HepG2 (cell line): ENCODE results near the gene TMEM253. TPM values are rescaled to one million over a fixed set of nuclear protein-coding genes. Genes with fewer than 3 reads are reported as not detected.

Experiments
- ARNTL ChIP-seq: sonication (generic); formaldehyde crosslinking; IDR thresholded peaks from 2 replicates; pipeline ENCODE4 v1.4.0; 2020; ENCODE audit warnings: mild to moderate bottlenecking, missing genetic modification reagents
- ATF2 ChIP-seq: sonication (generic); formaldehyde crosslinking; IDR thresholded peaks from 2 replicates; pipeline ENCODE4 v1.4.0; 2020; ENCODE audit warnings: missing genetic modification reagents
- BRD4 ChIP-seq: sonication (generic); formaldehyde crosslinking; IDR thresholded peaks from 2 replicates; pipeline ENCODE4 v1.4.0; 2020; ENCODE audit warnings: missing genetic modification reagents
- CREB3 ChIP-seq: sonication (generic); formaldehyde crosslinking; IDR thresholded peaks from 2 replicates; pipeline ENCODE4 v1.5.0; 2020; ENCODE audit warnings: missing genetic modification reagents
- ELF1 ChIP-seq: sonication (generic); formaldehyde crosslinking; IDR thresholded peaks from 2 replicates; pipeline ENCODE4 v1.4.0; 2020; ENCODE audit warnings: missing genetic modification reagents
- ESRRA ChIP-seq: sonication (generic); formaldehyde crosslinking; IDR thresholded peaks from 2 replicates; pipeline ENCODE4 v1.5.1; 2020; ENCODE audit warnings: mild to moderate bottlenecking, low read depth, missing genetic modification reagents
- HDAC6 ChIP-seq: fragments of 200-600 bp; sonication (generic); IDR thresholded peaks from 2 replicates; pipeline ENCODE4 v1.7.0; 2017; ENCODE audit warnings: mild to moderate bottlenecking, antibody characterized with exemption, low read length, low read depth
- HMGXB4 ChIP-seq, 2 experiments: sonication (generic) in 1 of 2; formaldehyde crosslinking in 1 of 2; IDR thresholded peaks; 2 replicates each; pipeline versions ENCODE4 v1.4.0 to v1.6.1; 2018 to 2020; ENCODE audit warnings: missing genetic modification reagents in 2 of 2, borderline replicate concordance in 1 of 2, low read depth in 1 of 2, mild to moderate bottlenecking in 1 of 2, missing biosample characterization in 1 of 2
- KDM2A ChIP-seq: sonication (generic); formaldehyde crosslinking; IDR thresholded peaks from 2 replicates; pipeline ENCODE4 v1.4.0; 2020; ENCODE audit warnings: low read depth, missing genetic modification reagents, borderline replicate concordance
- LCORL ChIP-seq, 2 experiments: fragments of 450-650 bp in 1 of 2; sonication (generic) in 1 of 2; formaldehyde crosslinking in 1 of 2; IDR thresholded peaks; 2 replicates each; pipeline versions ENCODE4 v1.5.0 to v1.6.1; 2017 to 2020; ENCODE audit warnings: antibody characterized with exemption in 1 of 2, missing genetic modification reagents in 1 of 2
- MNT ChIP-seq: fragments of 450-650 bp; IDR thresholded peaks from 2 replicates; pipeline ENCODE4 v1.6.1; 2016
- NCOR1 ChIP-seq: fragments of 200-600 bp; sonication (generic); IDR thresholded peaks from 2 replicates; pipeline ENCODE4 v1.7.0; 2017; ENCODE audit warnings: antibody characterized with exemption, low read length, borderline replicate concordance
- NFYC ChIP-seq: IDR thresholded peaks from 2 replicates; pipeline ENCODE4 v1.6.1; 2016; ENCODE audit warnings: missing genetic modification reagents, missing compliant biosample characterization
- POLR2G ChIP-seq: fragments of 200-400 bp; formaldehyde crosslinking; IDR thresholded peaks from 2 replicates; pipeline ENCODE4 v1.6.1; 2018; ENCODE audit warnings: mild to moderate bottlenecking, low read depth, low read length, moderate library complexity
- SSRP1 ChIP-seq: IDR thresholded peaks from 2 replicates; pipeline ENCODE4 v1.6.1; 2016; ENCODE audit warnings: control low read depth
- TCF7L2 ChIP-seq: IDR thresholded peaks from 2 replicates; pipeline ENCODE4 v1.6.1; 2011; ENCODE audit warnings: mild to moderate bottlenecking, low read depth, low read length, moderate library complexity
- ZNF263 ChIP-seq: sonication (generic); formaldehyde crosslinking; IDR thresholded peaks from 2 replicates; pipeline ENCODE4 v1.4.0; 2020; ENCODE audit warnings: missing genetic modification reagents
- ZNF446 ChIP-seq: sonication (generic); formaldehyde crosslinking; IDR thresholded peaks from 2 replicates; pipeline ENCODE4 v1.5.0; 2020; ENCODE audit warnings: mild to moderate bottlenecking, missing genetic modification reagents
- ZNF563 ChIP-seq: sonication (generic); formaldehyde crosslinking; IDR thresholded peaks from 2 replicates; pipeline ENCODE4 v1.8.0; 2022; ENCODE audit warnings: mild to moderate bottlenecking, moderate library complexity, missing genetic modification reagents
- ZNF670 ChIP-seq: sonication (generic); formaldehyde crosslinking; IDR thresholded peaks from 2 replicates; pipeline ENCODE4 v1.8.0; 2022; ENCODE audit warnings: mild to moderate bottlenecking, missing genetic modification reagents, borderline replicate concordance
- ZNF710 ChIP-seq: sonication (generic); formaldehyde crosslinking; IDR thresholded peaks from 2 replicates; pipeline ENCODE4 v1.5.0; 2020; ENCODE audit warnings: mild to moderate bottlenecking, missing genetic modification reagents, borderline replicate concordance
- ZNF766 ChIP-seq: sonication (generic); formaldehyde crosslinking; IDR thresholded peaks from 2 replicates; pipeline ENCODE4 v1.5.0; 2020; ENCODE audit warnings: missing genetic modification reagents, borderline replicate concordance
- polyA plus RNA-seq, 8 experiments: library from polyadenylated mRNA; depleted of rRNA in 3 of 8; stranded (reverse) in 7 of 8; unstranded in 1 of 8; fragments of >200 nt; fragmentation: Illumina TruSeq in 4 of 8; extraction: Trizol in 4 of 8; gene quantifications; 2 replicates each; pipeline versions ENCODE4 v1.2.1 to v1.2.3, GENCODE V29; 2011 to 2016; ENCODE audit warnings: low read depth in 4 of 8, missing spikeins in 1 of 8, mixed read lengths in 1 of 8; ENCODE audit not compliant: insufficient read depth in 1 of 8
- total RNA-seq, 5 experiments: library from RNA; depleted of rRNA; stranded (reverse); fragments of >200 nt; fragmentation: Illumina TruSeq; extraction: Trizol; gene quantifications; 2 replicates each; pipeline ENCODE4 v1.2.3, GENCODE V29; 2016; ENCODE audit warnings: low read depth in 1 of 5

Gene TMEM253
- total and polyA plus RNA-seq, 2 of the 13 experiments (the other 11 are each of a cell fraction or from before 2014, with no cell fraction given): 0.29 to 0.45 TPM

GRCh38 chr14:21054123-21054767, 46.6 kb upstream of the TMEM253 start (continued):
- TF ChIP-seq ZNF766 (CRISPR knock-in tag): 0 out of 2 replicates have a peak, but pooled peaks have one; percentile 40
- TF ChIP-seq SSRP1 (CRISPR knock-in tag): 0 out of 2 replicates have a peak, but pooled peaks have one; percentile 29
- peak; percentile 87 for TF ChIP-seq NFYC (CRISPR knock-in tag)
- TF ChIP-seq ARNTL: peak; percentile 80; the same call in 1 of the 2 replicates
- TF ChIP-seq BRD4 (CRISPR knock-in tag): peak; percentile 91
- TF ChIP-seq NCOR1: peak; percentile 96
- TF ChIP-seq ZNF670 (CRISPR knock-in tag): peak; percentile 82
- peak; percentile 67; the same call in 1 of the 2 replicates for TF ChIP-seq ELF1 (CRISPR knock-in tag)
- TF ChIP-seq POLR2G: peak; percentile 50
- TF ChIP-seq TCF7L2: peak; percentile 89
- peak; percentile 93; the same call in 1 of the 2 replicates for TF ChIP-seq ZNF710
- TF ChIP-seq ZNF263: peak; percentile 80
- peak; percentile 48; the same call in 1 of the 2 replicates for TF ChIP-seq KDM2A
- TF ChIP-seq HMGXB4 (CRISPR knock-in tag; IDR thresholded peaks at IDR 0.05; ENCODE audit: borderline replicate concordance in 1 of 2, low read depth in 1 of 2): peak; percentile 67 to 77; a peak in 2 of 4 replicates
- TF ChIP-seq CREB3: no peak
- no peak for TF ChIP-seq MNT
- TF ChIP-seq ATF2 (CRISPR knock-in tag): peak; percentile 65
- peak; percentile 77 for TF ChIP-seq ESRRA
- 0 out of 2 replicates have a peak, but pooled peaks have one; percentile 53 for TF ChIP-seq ZNF563 (CRISPR knock-in tag)
- peak; percentile 81 for TF ChIP-seq LCORL (IDR thresholded peaks at IDR 0.05)
- TF ChIP-seq LCORL (CRISPR knock-in tag; IDR thresholded peaks at IDR 0.05): peak; percentile 96
- no peak for TF ChIP-seq HDAC6
- TF ChIP-seq ZNF446 (CRISPR knock-in tag): 0 out of 2 replicates have a peak, but pooled peaks have one; percentile 18
